Stomach (tissue), 4 donors: ENCODE data around the gene PDP2.

Source experiments
- EP300 ChIP-seq: sonication (generic); formaldehyde crosslinking; IDR thresholded peaks from one replicate; pipeline ENCODE4 v1.6.1; 2017; ENCODE audit warnings: antibody characterized with exemption
- POLR2A ChIP-seq, 4 donors: fragments of 450-650 bp; IDR thresholded peaks; one replicate each; pipeline ENCODE4 v1.6.1; 2016; ENCODE audit warnings: antibody characterized with exemption in 4 of 4, control low read depth in 2 of 4, mild to moderate bottlenecking in 1 of 4, moderate library complexity in 1 of 4
- POLR2AphosphoS5 ChIP-seq, 3 donors: sonication (generic); formaldehyde crosslinking; IDR thresholded peaks; one replicate each; pipeline ENCODE4 v1.6.1; 2016; ENCODE audit warnings: antibody characterized with exemption in 3 of 3
- TF ChIP-seq, protein P1 (sequence below), 7 experiments: fragments of 450-650 bp in 4 of 7; fragments of 200-600 bp in 3 of 7; sonication (generic) in 3 of 7; IDR thresholded peaks; one replicate each; pipeline ENCODE4 v1.5.1; 2016 to 2019; ENCODE audit warnings: antibody characterized with exemption in 7 of 7, control low read depth in 2 of 7, mild to moderate bottlenecking in 1 of 7

DNA sequence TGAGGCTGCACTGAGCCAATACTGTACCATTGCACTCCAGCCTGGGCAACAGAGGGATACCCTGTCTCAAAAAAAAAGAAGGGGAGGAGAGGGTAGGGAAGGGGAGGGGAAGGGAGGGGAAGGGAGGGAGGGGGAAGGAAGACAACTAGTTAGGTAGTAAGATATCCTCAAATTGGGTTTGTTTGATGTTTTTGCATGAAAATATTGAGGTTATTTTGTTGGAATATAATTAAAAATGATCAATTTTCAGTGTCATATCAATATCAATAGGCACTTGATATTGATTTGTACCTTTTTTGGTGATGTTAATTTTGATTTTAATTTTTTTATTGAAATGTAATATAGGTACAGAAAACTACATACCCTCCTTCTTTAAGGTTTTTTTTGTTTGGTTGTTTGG, 16.6 kb upstream of the PDP2 start:
- TF ChIP-seq, protein P1, sequence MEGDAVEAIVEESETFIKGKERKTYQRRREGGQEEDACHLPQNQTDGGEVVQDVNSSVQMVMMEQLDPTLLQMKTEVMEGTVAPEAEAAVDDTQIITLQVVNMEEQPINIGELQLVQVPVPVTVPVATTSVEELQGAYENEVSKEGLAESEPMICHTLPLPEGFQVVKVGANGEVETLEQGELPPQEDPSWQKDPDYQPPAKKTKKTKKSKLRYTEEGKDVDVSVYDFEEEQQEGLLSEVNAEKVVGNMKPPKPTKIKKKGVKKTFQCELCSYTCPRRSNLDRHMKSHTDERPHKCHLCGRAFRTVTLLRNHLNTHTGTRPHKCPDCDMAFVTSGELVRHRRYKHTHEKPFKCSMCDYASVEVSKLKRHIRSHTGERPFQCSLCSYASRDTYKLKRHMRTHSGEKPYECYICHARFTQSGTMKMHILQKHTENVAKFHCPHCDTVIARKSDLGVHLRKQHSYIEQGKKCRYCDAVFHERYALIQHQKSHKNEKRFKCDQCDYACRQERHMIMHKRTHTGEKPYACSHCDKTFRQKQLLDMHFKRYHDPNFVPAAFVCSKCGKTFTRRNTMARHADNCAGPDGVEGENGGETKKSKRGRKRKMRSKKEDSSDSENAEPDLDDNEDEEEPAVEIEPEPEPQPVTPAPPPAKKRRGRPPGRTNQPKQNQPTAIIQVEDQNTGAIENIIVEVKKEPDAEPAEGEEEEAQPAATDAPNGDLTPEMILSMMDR (IDR thresholded peaks at IDR 0.05) = no peak
- TF ChIP-seq POLR2AphosphoS5 (IDR thresholded peaks at IDR 0.05) (no peak), POLR2A (IDR thresholded peaks at IDR 0.05) (no peak), EP300 (no peak)
